K562 (cell line): ENCODE measurements around the gene AKT1S1. TPM values are rescaled to one million over a fixed set of nuclear protein-coding genes. Genes with fewer than 3 reads are reported as not detected.

Experiments used
- ATAC-seq: fragments of 200-7000 bp; cut with Tn5 transposase; 3 replicates; pipeline ENCODE4 v1.9.1; 2020; ENCODE audit warnings: moderate library complexity
- BruUV-seq: library from RNA; stranded (reverse); fragments of 400-500 nt; replicated peaks from 2 replicates; lab custom pipeline; 2021; lab: Mats Ljungman, UMichigan
- CTCF ChIA-PET: fragments of 300-600 bp; formaldehyde crosslinking; extraction: SDS; loops from one replicate; lab custom pipeline; 2021; ENCODE audit warnings: low intra/inter-chr PET ratio; lab: Yijun Ruan, JAX
- POLR2A ChIA-PET: fragments of 300-600, 350-650 bp; sonication (Branson Sonifier 250); formaldehyde crosslinking; extraction: SDS; loops from one replicate; lab custom pipeline; 2021; ENCODE audit warnings: antibody characterized with exemption, inconsistent platforms; lab: Yijun Ruan, JAX
- DNase-seq, 4 experiments: peaks; one replicate each; pipeline versions ENCODE4 v3.0.0 to v3.0.0-alpha.2; 2011 to 2018; ENCODE audit warnings: low spot score in 3 of 4, mixed read lengths in 3 of 4; ENCODE audit errors: extremely low read depth in 1 of 4
- FAIRE-seq: peaks from 2 replicates; lab custom pipeline; 2011; peaks lifted over from hg19 to GRCh38; lab: Jason Lieb, UNC
- H2AFZ ChIP-seq: 2 replicates; pipeline ENCODE4 v1.6.0; 2011; ENCODE audit warnings: low read depth, low read length, control low read depth, inconsistent platforms
- H3K27ac ChIP-seq: fragments of 200-600 bp; 3 replicates; pipeline ENCODE4 v1.8.0; 2011; ENCODE audit warnings: low read depth, mild to moderate bottlenecking, control low read depth, inconsistent platforms, low read length, moderate library complexity, mixed read lengths; ENCODE audit errors: extremely low read depth
- H3K27me3 ChIP-seq, 2 experiments: fragments of 300-600 bp in 1 of 2; 2 replicates in 1 of 2; 3 replicates in 1 of 2; pipeline versions ENCODE4 v1.6.0 to v1.8.0; 2011; ENCODE audit warnings: inconsistent platforms in 2 of 2, low read length in 2 of 2, mild to moderate bottlenecking in 1 of 2, mixed read lengths in 1 of 2, moderate library complexity in 1 of 2; ENCODE audit not compliant: control insufficient read depth in 2 of 2, insufficient read depth in 2 of 2
- H3K36me3 ChIP-seq: fragments of 300-600 bp; 3 replicates; pipeline ENCODE4 v1.8.0; 2011; ENCODE audit warnings: mild to moderate bottlenecking, low read length, inconsistent platforms; ENCODE audit not compliant: control insufficient read depth, insufficient read depth
- H3K4me1 ChIP-seq, 2 experiments: fragments of 200-600 bp in 1 of 2; replicated peaks in 1 of 2; 2 replicates in 1 of 2; 3 replicates in 1 of 2; pipeline versions ENCODE4 v1.5.1 to v1.8.0; 2011; ENCODE audit warnings: inconsistent platforms in 2 of 2, low read length in 2 of 2, mild to moderate bottlenecking in 1 of 2, mixed read lengths in 1 of 2, moderate library complexity in 1 of 2; ENCODE audit not compliant: control insufficient read depth in 2 of 2, insufficient read depth in 2 of 2
- H3K4me2 ChIP-seq: 2 replicates; pipeline ENCODE4 v1.6.1; 2011; ENCODE audit warnings: low read length, control low read depth, inconsistent platforms, mixed read lengths; ENCODE audit not compliant: insufficient read depth
- H3K4me3 ChIP-seq: fragments of 200-600 bp; sonication (generic), shearing (Covaris generic); 2 replicates; pipeline ENCODE4 v1.5.1; 2016; ENCODE audit warnings: control low read depth, inconsistent platforms
- H3K79me2 ChIP-seq: fragments of 200-600 bp; 3 replicates; pipeline ENCODE4 v1.8.0; 2011; ENCODE audit warnings: low read length, inconsistent platforms; ENCODE audit not compliant: control insufficient read depth, insufficient read depth
- H3K9ac ChIP-seq, 2 experiments: 2 replicates each; pipeline versions ENCODE4 v1.6.0 to v1.6.1; 2011; ENCODE audit warnings: low read depth in 2 of 2, low read length in 2 of 2, control low read depth in 1 of 2, inconsistent platforms in 1 of 2, mild to moderate bottlenecking in 1 of 2, mixed read lengths in 1 of 2; ENCODE audit not compliant: insufficient read depth in 1 of 2
- H3K9me1 ChIP-seq: one replicate; pipeline ENCODE4 v1.6.0; 2011; ENCODE audit warnings: inconsistent platforms, mild to moderate bottlenecking, low read length, moderate library complexity; ENCODE audit not compliant: control insufficient read depth, insufficient read depth
- H3K9me3 ChIP-seq: replicated peaks from 2 replicates; pipeline ENCODE4 v1.5.1; 2011; ENCODE audit warnings: low read depth, low read length, inconsistent platforms; ENCODE audit not compliant: control insufficient read depth, insufficient read depth
- H4K20me1 ChIP-seq: replicated peaks from 2 replicates; pipeline ENCODE4 v1.6.1; 2011; ENCODE audit warnings: low read length, inconsistent platforms, mixed read lengths; ENCODE audit not compliant: control insufficient read depth, insufficient read depth
- CHD1 ChIP-seq: fragments of 200-600 bp; sonication (generic); IDR thresholded peaks from one replicate; pipeline ENCODE4 v1.6.1; 2012; ENCODE audit warnings: mild to moderate bottlenecking, moderate library complexity, low read length, inconsistent platforms
- HMGXB4 ChIP-seq: sonication (generic); formaldehyde crosslinking; IDR thresholded peaks from 2 replicates; pipeline ENCODE4 v1.8.1; 2023; ENCODE audit warnings: mild to moderate bottlenecking, missing genetic modification reagents
- MNT ChIP-seq, 2 experiments: fragments of 450-650 bp; conservative IDR thresholded peaks; 2 replicates each; pipeline ENCODE4 v1.6.1; 2017; ENCODE audit warnings: mild to moderate bottlenecking in 2 of 2, moderate library complexity in 2 of 2
- POLR2G ChIP-seq: fragments of 200-400 bp; formaldehyde crosslinking; IDR thresholded peaks from 2 replicates; pipeline ENCODE4 v1.6.1; 2017; ENCODE audit warnings: low read depth, mild to moderate bottlenecking, antibody characterized with exemption, low read length, moderate library complexity
- RBFOX2 ChIP-seq: fragments of 200-400 bp; formaldehyde crosslinking; IDR thresholded peaks from 2 replicates; pipeline ENCODE4 v1.6.1; 2017; ENCODE audit warnings: low read depth, mild to moderate bottlenecking, low read length, moderate library complexity
- SRF ChIP-seq, 2 experiments: fragments of 250-450, 450-650 bp in 1 of 2; sonication (Bioruptor Pico) in 1 of 2; sonication (generic) in 1 of 2; formaldehyde crosslinking; IDR thresholded peaks; 2 replicates each; pipeline versions ENCODE4 v1.5.0 to v1.5.1; 2020 to 2022; ENCODE audit warnings: mild to moderate bottlenecking in 1 of 2, missing genetic modification reagents in 1 of 2
- XRCC5 ChIP-seq: fragments of 200-400 bp; formaldehyde crosslinking; IDR thresholded peaks from 2 replicates; pipeline ENCODE4 v1.6.1; 2017; ENCODE audit warnings: low read depth, mild to moderate bottlenecking, low read length
- ZBTB33 ChIP-seq: sonication (generic); formaldehyde crosslinking; IDR thresholded peaks from 2 replicates; pipeline ENCODE4 v1.8.1; 2023; ENCODE audit warnings: mild to moderate bottlenecking, missing genetic modification reagents
- ZNF354B ChIP-seq: fragments of 250-450 bp; sonication (Bioruptor Pico); IDR thresholded peaks from 2 replicates; pipeline ENCODE4 v1.4.0; 2020
- WGBS: fragments of 100-300 bp; shearing (Covaris generic); methylation state at CpG from one replicate; pipeline ENCODE4 v1.1.6; 2016; ENCODE audit warnings: low coverage, mixed read lengths; ENCODE audit not compliant: insufficient coverage; ENCODE audit errors: missing lambda C conversion rate; 5-methylcytosine and 5-hydroxymethylcytosine counted together
- in situ Hi-C: fragments of 300-500 bp; cut with MboI; formaldehyde crosslinking; loops from 4 replicates; pipeline ENCODE4 v1.15.0; 2018; ENCODE audit warnings: inconsistent platforms, mixed read lengths
- intact Hi-C: fragments of 100-400 bp; cut with micrococcal nuclease; formaldehyde crosslinking; loops from 2 replicates; pipeline ENCODE4 v1.14.2; 2022
- polyA plus RNA-seq, 8 experiments: library from polyadenylated mRNA; depleted of rRNA in 4 of 8; stranded (reverse) in 5 of 8; unstranded in 3 of 8; fragments of >200 nt; fragmentation: Nextera tagmentation in 2 of 8; fragmentation: Illumina TruSeq in 1 of 8; extraction: Ambion mirVana in 2 of 8; extraction: Trizol in 1 of 8; gene quantifications; 2 replicates each; pipeline versions ENCODE4 v1.2.1 to v1.2.3, GENCODE V29; 2011 to 2014; ENCODE audit warnings: inconsistent platforms in 1 of 8, missing spikeins in 1 of 8
- total RNA-seq, 7 experiments: library from RNA; depleted of rRNA in 6 of 7; stranded (reverse); fragments of >200 nt in 6 of 7; fragmentation: Illumina TruSeq in 2 of 7; extraction: Trizol in 2 of 7; gene quantifications; 2 replicates each; pipeline versions ENCODE4 v1.2.1 to v1.2.3, GENCODE V29; 2011 to 2021; ENCODE audit warnings: low replicate concordance in 1 of 7

Gene AKT1S1
- total and polyA plus RNA-seq, 9 of the 15 experiments (the other 6 are each of a cell fraction or from before 2014, with no cell fraction given): 1.2 to 50.3 (median 17.1) TPM

- no peak for TF ChIP-seq HMGXB4
- no peak for TF ChIP-seq ZNF354B (CRISPR knock-in tag)
- no peak for TF ChIP-seq SRF (CRISPR knock-in tag; IDR thresholded peaks at IDR 0.05)
- peak; percentile 54 for TF ChIP-seq POLR2G
These were observed 13.2 kb downstream of the AKT1S1 start (continued) for GRCh38 chr19:49863935-49864320.

- ChIA-PET POLR2A (interaction anchor here (1.5 to 2.2 kb wide), 3 partner anchors 10 to 78 kb away, joined by 3 to 18 read pairs (median 7); partner anchors contain the start of gene PTOV1), CTCF (no interaction called here)
- ATAC-seq: no peak
- Histone ChIP-seq H3K9me3 (no peaks in the 10 kb centered on the region), H3K4me1 (peaks cover 23 to 81% of the 10 kb centered on the region in 2 experiments; a peak in 4 of 5 replicates), H4K20me1 (peaks cover 24% of the 10 kb centered on the region; the same call in 1 of the 2 replicates), H3K9me1 (peaks cover 4% of the 10 kb centered on the region), H3K27me3 (no peaks in the 10 kb centered on the region), H3K36me3 (peaks cover 65% of the 10 kb centered on the region), H3K79me2 (peaks cover 39% of the 10 kb centered on the region), H3K9ac (peak overlapping the region in 1 of 2 experiments; percentile 81; a peak in 2 of 4 replicates), H3K4me2 (no peak overlapping the region), H3K27ac (0 out of 3 replicates have a peak overlapping the region, but pooled peaks have one; percentile 25), H3K4me3 (no peak overlapping the region), H2AFZ (no peak overlapping the region)
- intact Hi-C loops: no loop called here
- in situ Hi-C loops: no loop called here
- no peak for FAIRE-seq
- TF ChIP-seq MNT (conservative IDR thresholded peaks at IDR 0.05) (0 out of 4 replicates have a peak, but pooled peaks of 1 of the 2 experiments have one; percentile 3), POLR2G (no peak), CHD1 (no peak), ZBTB33 (0 out of 2 replicates have a peak, but pooled peaks have one; percentile 42), XRCC5 (peak; percentile 2; the same call in 1 of the 2 replicates), RBFOX2 (peak; percentile 11; the same call in 1 of the 2 replicates)
- WGBS: 89% methylated on average over 24 of the region's 24 CpGs
- no peak for DNase-seq
- BruUV-seq: no TSS peak
These were observed 13.8 kb downstream of the AKT1S1 start for GRCh38 chr19:49863254-49863934.
